ENCODE results near the gene TMEM80. TPM values are rescaled to one million over a fixed set of nuclear protein-coding genes. Genes with fewer than 3 reads are reported as not detected.

Gene TMEM80
- total and polyA plus RNA-seq, 9 of the 15 experiments (the other 6 are each of a cell fraction or from before 2014, with no cell fraction given), result 5.1 to 30.1 (median 12.4) TPM

DNA sequence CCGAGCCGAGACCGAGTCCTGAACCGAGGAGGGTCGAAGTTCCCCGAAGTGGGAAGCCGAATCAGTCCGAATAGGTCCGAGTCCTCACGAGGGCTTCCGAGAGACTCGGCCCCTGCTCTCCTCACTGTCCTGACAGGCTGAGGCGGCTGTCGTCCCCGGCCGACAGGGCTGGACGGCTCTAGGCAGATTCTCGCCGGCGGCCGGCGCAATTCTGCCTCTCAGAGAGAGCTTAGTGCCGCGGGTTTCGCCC, 403 bp upstream of the TMEM80 start (continued):
- TF ChIP-seq ZNF253 (CRISPR knock-in tag; conservative IDR thresholded peaks at IDR 0.05), result no peak
- no peak for TF ChIP-seq POU5F1 (IDR thresholded peaks at IDR 0.05; ENCODE audit: borderline replicate concordance, low read depth, low read length, partially characterized antibody)
- TF ChIP-seq, protein P1, sequence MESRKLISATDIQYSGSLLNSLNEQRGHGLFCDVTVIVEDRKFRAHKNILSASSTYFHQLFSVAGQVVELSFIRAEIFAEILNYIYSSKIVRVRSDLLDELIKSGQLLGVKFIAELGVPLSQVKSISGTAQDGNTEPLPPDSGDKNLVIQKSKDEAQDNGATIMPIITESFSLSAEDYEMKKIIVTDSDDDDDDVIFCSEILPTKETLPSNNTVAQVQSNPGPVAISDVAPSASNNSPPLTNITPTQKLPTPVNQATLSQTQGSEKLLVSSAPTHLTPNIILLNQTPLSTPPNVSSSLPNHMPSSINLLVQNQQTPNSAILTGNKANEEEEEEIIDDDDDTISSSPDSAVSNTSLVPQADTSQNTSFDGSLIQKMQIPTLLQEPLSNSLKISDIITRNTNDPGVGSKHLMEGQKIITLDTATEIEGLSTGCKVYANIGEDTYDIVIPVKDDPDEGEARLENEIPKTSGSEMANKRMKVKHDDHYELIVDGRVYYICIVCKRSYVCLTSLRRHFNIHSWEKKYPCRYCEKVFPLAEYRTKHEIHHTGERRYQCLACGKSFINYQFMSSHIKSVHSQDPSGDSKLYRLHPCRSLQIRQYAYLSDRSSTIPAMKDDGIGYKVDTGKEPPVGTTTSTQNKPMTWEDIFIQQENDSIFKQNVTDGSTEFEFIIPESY (CRISPR knock-in tag; IDR thresholded peaks at IDR 0.05), result no peak
- TF ChIP-seq NEUROD1 (IDR thresholded peaks at IDR 0.05; ENCODE audit: borderline replicate concordance, low read depth, low read length, partially characterized antibody), result no peak
- TF ChIP-seq, protein P2, sequence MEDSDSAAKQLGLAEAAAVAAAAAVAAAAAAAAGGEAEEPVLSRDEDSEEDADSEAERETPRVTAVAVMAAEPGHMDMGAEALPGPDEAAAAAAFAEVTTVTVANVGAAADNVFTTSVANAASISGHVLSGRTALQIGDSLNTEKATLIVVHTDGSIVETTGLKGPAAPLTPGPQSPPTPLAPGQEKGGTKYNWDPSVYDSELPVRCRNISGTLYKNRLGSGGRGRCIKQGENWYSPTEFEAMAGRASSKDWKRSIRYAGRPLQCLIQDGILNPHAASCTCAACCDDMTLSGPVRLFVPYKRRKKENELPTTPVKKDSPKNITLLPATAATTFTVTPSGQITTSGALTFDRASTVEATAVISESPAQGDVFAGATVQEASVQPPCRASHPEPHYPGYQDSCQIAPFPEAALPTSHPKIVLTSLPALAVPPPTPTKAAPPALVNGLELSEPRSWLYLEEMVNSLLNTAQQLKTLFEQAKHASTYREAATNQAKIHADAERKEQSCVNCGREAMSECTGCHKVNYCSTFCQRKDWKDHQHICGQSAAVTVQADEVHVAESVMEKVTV (CRISPR knock-in tag; IDR thresholded peaks at IDR 0.05), result peak; percentile 99; the same call in 1 of the 2 replicates
- TF ChIP-seq POLR2AphosphoS5 (IDR thresholded peaks at IDR 0.05; ENCODE audit: control insufficient read depth, insufficient read depth, low read depth, low read length), result no peak
